GM12801 (cell line): ENCODE results near the gene GFPT2.

Experiments
- CTCF ChIP-seq: IDR thresholded peaks from one replicate; pipeline ENCODE4 v1.5.1; 2011; ENCODE audit warnings: control low read depth; ENCODE audit not compliant: insufficient read length; ENCODE audit errors: extremely low read depth

The GFPT2 gene

GRCh38 chr5:180330810-180331646 lies 22.1 kb downstream of the GFPT2 start:
- TF ChIP-seq CTCF, result no peak

DNA sequence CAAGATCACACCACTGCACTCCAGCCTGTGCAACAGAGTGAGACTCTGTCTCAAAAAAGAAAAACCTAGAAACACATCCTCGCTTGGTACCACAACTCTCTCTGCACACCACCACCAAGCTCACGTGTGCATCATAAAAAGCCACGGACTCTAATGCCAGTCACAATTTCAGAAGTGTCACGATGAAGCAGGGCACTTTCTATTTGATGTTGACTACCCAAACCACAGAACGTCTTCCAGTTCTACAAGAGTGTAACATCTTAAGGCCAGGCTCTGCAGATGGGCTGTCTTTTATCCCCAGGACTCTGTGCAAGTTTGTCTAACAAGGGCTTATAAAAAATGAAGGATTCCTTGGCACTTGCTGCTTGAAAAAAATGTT lies 22.9 kb downstream of the GFPT2 start:
- TF ChIP-seq CTCF, result no peak

- no peak for TF ChIP-seq CTCF
These were observed 23.4 kb downstream of the GFPT2 start for GRCh38 chr5:180329606-180330269.

DNA sequence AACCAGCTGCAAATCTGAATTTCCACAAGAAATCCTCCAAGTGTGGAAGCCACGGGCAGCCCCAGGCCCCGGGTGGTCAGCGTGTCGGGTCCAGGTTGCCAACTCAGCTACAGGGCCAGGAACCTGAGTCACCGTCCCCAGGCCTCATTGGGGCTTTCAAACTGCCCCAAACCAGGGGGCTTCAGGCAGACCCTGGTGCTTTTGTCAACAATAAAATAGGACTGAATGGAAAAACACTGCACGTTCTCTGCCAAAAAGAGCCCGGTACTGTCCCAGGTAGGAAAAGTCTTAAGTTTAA lies 24.0 kb downstream of the GFPT2 start:
- no peak for TF ChIP-seq CTCF

GRCh38 chr5:180328296-180329137 lies 24.6 kb downstream of the GFPT2 start:
- no peak for TF ChIP-seq CTCF

GRCh38 chr5:180326989-180327565 lies 26.1 kb downstream of the GFPT2 start:
- TF ChIP-seq CTCF, result no peak

GRCh38 chr5:180324601-180324950 lies 28.6 kb downstream of the GFPT2 start:
- TF ChIP-seq CTCF, result no peak
